ENCODE results near the gene ESD.

DNA sequence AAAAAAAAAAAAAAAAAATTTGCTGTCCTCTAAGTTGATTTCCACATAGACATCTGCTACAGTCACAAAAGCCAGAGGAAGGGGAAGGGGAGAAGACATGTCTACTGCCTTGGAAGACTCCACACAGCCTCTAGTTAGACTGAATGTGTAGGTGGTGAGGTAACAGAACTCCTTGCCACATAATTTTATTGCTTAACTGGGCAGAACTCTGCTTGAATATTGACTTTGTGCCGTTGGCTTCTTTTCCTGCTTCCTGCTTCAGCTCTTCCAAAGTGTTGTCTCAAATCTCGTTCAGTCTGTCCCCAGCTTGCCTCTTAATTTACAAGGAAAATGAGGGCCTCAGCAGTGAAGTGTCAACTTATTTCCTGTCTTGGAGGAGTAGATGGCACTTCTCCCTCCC, 37.1 kb downstream of the ESD start:
- TF ChIP-seq, protein P1, sequence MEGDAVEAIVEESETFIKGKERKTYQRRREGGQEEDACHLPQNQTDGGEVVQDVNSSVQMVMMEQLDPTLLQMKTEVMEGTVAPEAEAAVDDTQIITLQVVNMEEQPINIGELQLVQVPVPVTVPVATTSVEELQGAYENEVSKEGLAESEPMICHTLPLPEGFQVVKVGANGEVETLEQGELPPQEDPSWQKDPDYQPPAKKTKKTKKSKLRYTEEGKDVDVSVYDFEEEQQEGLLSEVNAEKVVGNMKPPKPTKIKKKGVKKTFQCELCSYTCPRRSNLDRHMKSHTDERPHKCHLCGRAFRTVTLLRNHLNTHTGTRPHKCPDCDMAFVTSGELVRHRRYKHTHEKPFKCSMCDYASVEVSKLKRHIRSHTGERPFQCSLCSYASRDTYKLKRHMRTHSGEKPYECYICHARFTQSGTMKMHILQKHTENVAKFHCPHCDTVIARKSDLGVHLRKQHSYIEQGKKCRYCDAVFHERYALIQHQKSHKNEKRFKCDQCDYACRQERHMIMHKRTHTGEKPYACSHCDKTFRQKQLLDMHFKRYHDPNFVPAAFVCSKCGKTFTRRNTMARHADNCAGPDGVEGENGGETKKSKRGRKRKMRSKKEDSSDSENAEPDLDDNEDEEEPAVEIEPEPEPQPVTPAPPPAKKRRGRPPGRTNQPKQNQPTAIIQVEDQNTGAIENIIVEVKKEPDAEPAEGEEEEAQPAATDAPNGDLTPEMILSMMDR (IDR thresholded peaks at IDR 0.05) = no peak
- TF ChIP-seq POLR2A (IDR thresholded peaks at IDR 0.05) = no peak

Measured in heart left ventricle (tissue), 13 donors.